ENCODE results near the gene TAF11L9.
"Not testable (repeated sequence)": the region's sequence is repeated elsewhere in the genome, so short reads cannot be mapped to it uniquely, and the experiment has no call there.

Gene TAF11L9

DNA sequence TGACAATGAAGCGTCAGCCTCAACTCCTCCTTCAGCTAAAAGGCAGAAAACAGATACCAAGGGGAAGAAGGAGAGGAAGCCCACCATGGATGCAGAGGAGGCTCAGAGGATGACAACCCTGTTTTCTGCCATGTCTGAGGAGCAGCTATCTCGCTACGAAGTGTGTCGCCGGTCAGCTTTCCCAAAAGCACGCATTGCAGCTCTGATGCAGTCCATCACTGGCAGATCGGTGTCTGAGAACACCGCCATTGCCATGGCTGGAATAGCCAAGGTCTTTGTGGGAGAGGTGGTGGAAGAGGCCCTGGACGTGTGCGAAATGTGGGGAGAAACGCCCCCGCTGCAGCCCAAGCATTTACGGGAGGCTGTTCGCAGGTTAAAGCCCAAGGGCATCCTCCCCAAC, 10.8 kb upstream of the TAF11L9 start:
- no peak overlapping the region for H3K4me3 ChIP-seq (ENCODE audit: low read depth, low read length)
- TF ChIP-seq, protein P1, sequence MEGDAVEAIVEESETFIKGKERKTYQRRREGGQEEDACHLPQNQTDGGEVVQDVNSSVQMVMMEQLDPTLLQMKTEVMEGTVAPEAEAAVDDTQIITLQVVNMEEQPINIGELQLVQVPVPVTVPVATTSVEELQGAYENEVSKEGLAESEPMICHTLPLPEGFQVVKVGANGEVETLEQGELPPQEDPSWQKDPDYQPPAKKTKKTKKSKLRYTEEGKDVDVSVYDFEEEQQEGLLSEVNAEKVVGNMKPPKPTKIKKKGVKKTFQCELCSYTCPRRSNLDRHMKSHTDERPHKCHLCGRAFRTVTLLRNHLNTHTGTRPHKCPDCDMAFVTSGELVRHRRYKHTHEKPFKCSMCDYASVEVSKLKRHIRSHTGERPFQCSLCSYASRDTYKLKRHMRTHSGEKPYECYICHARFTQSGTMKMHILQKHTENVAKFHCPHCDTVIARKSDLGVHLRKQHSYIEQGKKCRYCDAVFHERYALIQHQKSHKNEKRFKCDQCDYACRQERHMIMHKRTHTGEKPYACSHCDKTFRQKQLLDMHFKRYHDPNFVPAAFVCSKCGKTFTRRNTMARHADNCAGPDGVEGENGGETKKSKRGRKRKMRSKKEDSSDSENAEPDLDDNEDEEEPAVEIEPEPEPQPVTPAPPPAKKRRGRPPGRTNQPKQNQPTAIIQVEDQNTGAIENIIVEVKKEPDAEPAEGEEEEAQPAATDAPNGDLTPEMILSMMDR (IDR thresholded peaks at IDR 0.05; ENCODE audit: low read depth, low read length, missing control alignments), result no peak
- no peak for DNase-seq (ENCODE audit: low read depth)

DNA sequence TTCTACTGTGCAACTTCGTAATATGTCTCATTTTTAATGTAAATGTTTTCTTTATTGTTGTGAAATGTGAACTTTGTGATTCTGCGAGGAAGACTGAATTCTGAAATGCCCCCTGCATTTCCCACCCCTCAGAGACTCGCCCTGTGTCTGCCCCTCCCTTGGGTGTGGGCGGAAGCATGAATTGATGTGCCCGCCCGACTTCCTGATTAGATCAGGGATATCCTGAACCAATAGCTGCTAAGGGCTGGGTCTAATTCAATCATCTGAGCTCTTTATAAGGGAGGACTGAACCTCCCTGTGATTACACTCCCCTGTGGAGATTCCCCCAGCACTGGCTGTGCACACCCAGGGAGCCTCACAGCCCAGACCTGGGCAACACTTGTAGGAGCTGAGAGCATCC, 9.7 kb upstream of the TAF11L9 start, which contains the start of gene TAF11L11:
TAF11L11 (plus strand) TSS at position 304 of the 400 bp plus-strand sequence.
- H3K4me3 ChIP-seq (ENCODE audit: low read depth, low read length); DNase-seq (ENCODE audit: low read depth): not testable (repeated sequence)

DNA sequence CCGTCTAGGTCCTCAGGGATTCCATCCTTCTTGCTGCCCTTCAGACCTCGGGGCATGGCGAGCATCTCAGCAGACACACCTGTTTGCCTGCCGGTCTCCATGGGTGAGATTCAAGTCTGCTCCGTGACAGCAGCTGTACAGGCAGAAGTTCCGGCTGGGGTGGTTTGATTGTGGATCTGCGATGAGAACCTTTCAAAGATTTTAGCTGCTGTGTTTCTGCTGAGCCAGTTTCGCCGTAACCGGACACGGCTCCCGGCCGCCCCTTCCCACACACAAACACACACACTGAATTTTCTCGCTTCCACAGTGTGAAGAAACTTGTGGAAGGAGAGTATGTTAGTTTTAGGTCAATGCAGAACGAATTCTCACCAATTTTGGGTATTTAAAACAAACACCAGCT, 3.5 kb upstream of the TAF11L9 start, which contains the start of gene TAF11L10:
TAF11L10 (minus strand) TSS at position 101 of the 400 bp plus-strand sequence.
- not testable (repeated sequence) for DNase-seq (ENCODE audit: low read depth); H3K4me3 ChIP-seq (ENCODE audit: low read depth, low read length)

DNA sequence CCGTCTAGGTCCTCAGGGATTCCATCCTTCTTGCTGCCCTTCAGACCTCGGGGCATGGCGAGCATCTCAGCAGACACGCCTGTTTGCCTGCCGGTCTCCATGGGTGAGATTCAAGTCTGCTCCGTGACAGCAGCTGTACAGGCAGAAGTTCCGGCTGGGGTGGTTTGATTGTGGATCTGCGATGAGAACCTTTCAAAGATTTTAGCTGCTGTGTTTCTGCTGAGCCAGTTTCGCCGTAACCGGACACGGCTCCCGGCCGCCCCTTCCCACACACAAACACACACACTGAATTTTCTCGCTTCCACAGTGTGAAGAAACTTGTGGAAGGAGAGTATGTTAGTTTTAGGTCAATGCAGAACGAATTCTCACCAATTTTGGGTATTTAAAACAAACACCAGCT, 3.3 kb downstream of the TAF11L9 start, which contains the start of gene TAF11L8:
TAF11L8 (minus strand) TSS at position 101 of the 400 bp plus-strand sequence.
- H3K4me3 ChIP-seq (ENCODE audit: low read depth, low read length); DNase-seq (ENCODE audit: low read depth): not testable (repeated sequence)

DNA sequence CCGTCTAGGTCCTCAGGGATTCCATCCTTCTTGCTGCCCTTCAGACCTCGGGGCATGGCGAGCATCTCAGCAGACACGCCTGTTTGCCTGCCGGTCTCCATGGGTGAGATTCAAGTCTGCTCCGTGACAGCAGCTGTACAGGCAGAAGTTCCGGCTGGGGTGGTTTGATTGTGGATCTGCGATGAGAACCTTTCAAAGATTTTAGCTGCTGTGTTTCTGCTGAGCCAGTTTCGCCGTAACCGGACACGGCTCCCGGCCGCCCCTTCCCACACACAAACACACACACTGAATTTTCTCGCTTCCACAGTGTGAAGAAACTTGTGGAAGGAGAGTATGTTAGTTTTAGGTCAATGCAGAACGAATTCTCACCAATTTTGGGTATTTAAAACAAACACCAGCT, 8.5 kb downstream of the TAF11L9 start, which contains the start of gene TAF11L7:
TAF11L7 (minus strand) TSS at position 101 of the 400 bp plus-strand sequence.
- DNase-seq (ENCODE audit: low read depth); H3K4me3 ChIP-seq (ENCODE audit: low read depth, low read length): not testable (repeated sequence)

All from GM12864 (cell line).